SK-MEL-5 (cell line): ENCODE measurements around the gene UBALD1. TPM values are rescaled to one million over a fixed set of nuclear protein-coding genes. Genes with fewer than 3 reads are reported as not detected.
"Not testable (repeated sequence)": the region's sequence is repeated elsewhere in the genome, so short reads cannot be mapped to it uniquely, and the experiment has no call there.

ENCODE experiments used
- DNase-seq: peaks from one replicate; pipeline ENCODE4 v3.0.0-alpha.2; 2016; ENCODE audit warnings: low read depth, low spot score
- in situ Hi-C: cut with HindIII; loops from 2 replicates; pipeline ENCODE4 v1.10.0; 2016; ENCODE audit warnings: low sequenced_read_pairs, high pct_unique_total_duplicates, low pct_unique_long_range_greater_than_20kb
- polyA plus RNA-seq, 2 experiments: library from polyadenylated mRNA; depleted of rRNA; stranded (reverse); fragments of >200 nt; gene quantifications; 2 replicates each; pipeline ENCODE4 v1.2.3, GENCODE V29; 2015
- total RNA-seq: library from RNA; depleted of rRNA; stranded (reverse); fragments of >200 nt; shearing (Covaris generic); gene quantifications from 2 replicates; pipeline ENCODE4 v1.2.3, GENCODE V29; 2014; rRNA removed

UBALD1 gene
- total RNA-seq: 13.1 and 14.5 TPM in 2 replicates
- polyA plus RNA-seq (2015; cell fraction: cytosol; rRNA removed): 37.7 and 43.3 TPM in 2 replicates
- 36.0 and 54.4 TPM in 2 replicates for polyA plus RNA-seq (2015; cell fraction: nucleus; rRNA removed)

DNA sequence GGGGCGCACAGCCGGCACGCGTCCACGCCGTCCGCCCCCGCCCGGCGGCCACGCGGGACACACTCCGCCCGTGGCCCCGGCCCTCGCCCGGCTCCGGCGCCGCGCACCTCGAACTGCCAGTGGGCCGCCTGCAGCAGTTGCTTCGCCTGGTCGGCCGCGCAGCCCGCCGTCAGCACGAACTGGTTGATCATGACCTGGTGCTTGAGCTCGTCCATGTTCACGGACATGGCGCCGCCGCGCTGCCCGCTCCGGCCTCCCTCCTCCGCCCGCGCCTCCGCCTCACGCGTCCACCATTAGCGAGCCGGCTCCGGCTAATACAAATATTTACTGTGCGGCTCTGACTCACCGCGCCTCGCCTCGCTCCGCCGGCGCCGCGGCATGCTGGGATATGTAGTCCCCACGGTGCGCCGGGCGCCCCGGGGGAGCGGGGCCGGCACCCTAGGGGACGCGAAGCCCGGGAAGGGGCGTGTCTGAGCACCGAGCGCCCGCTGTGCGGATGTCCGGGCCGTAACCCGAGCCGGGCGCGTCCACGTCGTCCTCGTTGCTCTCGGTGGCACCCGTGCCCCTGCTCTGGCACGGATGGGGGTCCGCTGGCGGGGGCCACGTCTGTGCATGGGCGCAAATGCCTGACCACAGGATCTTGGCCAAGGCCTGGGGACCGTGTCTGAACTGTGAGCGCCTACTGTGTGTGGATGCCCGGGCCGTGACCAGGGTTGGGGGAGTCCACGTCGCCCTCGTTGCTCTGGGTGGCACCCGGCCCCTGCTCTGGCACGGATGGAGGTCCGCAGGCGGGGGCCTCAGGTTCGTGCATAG lies at the start of gene UBALD1:
TSS of gene UBALD1 (minus strand) at position 318 of the 813 bp plus-strand sequence. CDS start at position 227, 91 bp downstream.
- in situ Hi-C loops: no loop called here
- DNase-seq: peak; percentile 87

- DNase-seq: peak; percentile 58
- in situ Hi-C loops: no loop called here
These were observed 49.2 kb upstream of the UBALD1 start for GRCh38 chr16:4663777-4664465.

- DNase-seq: no peak
- in situ Hi-C loops: no loop called here
These were observed 48.7 kb upstream of the UBALD1 start for GRCh38 chr16:4663465-4663776.

GRCh38 chr16:4661661-4662060 lies 47.0 kb upstream of the UBALD1 start:
- in situ Hi-C loops: no loop called here
- no peak for DNase-seq

DNA sequence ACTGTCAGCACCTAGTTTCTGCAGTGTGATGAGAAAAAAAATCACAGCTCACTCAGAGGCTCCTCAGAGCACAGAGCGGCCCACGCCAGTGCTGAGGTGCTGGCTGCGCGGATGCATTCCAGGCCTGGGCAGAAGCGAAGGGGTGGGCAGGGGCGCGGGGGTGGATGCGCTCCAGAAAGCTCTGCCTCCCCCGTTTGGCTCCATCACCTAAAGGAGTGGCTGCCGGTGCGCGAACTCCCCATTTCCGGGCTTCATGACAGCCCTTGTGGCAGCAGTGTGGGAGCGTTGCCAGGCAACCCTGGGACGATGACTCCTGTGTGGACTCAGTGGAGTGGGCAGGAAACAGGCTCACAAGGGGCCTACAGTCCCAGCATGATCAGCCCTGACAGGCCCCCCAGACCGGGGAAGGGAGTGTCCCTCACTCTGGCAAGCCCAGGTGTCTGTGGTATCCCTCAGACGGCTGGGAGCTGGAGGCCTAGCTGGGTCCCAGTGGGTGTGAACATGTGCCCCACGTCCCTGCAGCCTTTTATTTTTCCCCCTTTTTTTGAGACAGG lies 45.8 kb upstream of the UBALD1 start:
- no peak for DNase-seq
- in situ Hi-C loops: no loop called here

DNA sequence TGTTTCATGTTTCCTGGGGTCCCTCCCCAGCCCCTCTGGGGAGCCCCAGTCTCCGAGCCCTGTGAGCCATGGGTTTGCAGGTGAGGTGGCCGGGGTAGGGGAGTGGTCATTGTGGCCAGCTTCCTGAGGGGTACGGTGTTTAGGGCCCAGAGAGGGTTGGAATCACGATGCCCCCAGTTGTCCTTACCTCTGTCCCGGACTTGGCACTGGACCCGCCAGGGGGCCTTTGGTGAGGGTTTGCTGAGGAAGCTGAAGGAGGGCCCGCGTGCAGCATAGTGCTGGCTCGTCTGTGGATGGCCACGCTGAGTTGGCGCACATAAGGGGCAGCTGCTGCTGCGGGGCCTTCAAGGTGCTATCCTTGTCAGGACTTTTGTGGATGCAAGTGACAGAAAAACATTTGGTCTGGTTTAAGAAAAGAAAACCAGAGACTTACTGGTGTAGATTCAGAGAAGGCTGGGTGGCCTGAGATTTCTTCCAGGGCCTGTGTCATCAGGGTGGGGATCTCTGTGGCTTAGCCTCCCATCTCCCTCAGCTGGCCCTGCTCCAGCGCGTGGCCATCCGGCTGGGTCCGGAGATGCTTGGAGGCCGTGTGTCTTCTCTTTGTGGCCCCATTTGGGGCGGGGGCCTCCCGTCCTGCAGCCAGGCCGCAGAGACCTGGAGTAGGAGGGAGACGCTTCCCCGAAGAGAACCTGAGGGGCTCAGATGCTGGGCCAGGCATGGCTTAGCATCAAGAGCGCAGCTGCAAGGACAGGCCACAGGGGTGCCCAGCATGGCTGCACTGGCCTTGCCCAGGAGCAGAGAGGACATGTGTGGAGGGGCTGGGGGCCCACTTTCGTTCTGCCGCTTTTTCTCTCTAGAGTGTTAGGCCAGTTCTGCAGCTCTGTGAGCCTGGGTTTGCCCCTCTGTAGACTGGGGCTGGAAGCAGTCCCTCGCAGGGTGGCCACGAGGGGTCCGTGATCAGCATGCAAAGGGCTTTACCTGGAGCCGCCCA lies 45.0 kb upstream of the UBALD1 start:
- DNase-seq: no peak
- in situ Hi-C loops: no loop called here

DNA sequence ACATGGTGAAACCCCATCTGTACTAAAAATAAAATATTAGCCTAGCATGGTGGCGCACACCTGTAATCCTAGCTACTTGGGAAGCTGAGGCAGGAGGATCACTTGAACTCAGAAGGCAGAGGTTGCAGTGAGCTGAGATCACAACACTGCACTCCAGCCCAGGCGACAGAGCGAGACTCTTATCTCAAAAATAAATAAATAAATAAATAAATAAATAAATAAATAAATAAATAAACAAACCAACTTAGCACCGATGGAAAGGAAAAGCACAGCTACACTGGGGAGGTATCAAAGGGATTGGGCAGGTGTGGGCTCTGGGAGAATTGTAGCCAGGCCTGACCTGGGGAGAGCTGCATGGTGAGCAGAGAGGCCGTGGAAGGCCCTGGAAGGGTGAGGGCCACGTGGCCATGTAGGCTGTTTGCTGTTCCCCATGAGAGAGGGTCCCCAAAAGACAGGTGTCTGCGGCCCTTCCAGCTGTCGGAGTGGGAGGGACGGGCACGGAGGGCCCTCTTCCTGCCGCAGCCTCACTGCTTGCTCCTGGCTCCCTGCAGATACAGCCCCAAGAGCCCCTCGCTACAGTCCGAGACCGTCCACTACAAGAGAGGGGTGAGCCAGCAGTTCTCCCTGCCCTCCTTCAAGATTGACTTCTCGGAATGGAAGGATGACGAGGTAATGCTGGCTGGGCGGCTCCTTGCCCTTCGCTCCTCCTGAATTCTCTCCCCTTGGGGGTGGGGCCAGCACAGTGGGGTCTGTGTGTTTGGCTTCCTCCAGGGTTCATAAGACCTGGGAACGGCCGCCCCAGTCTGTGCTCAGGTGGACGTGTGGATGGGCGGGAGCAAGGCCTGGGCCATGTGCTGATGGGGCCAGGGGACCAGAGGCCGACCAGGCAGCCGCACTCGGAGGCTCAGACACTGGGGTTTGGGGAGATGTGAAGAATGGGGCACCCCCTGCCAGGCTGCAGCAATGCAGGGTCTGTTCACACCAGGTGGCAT lies 42.3 kb upstream of the UBALD1 start:
- no peak for DNase-seq
- in situ Hi-C loops: no loop called here

DNA sequence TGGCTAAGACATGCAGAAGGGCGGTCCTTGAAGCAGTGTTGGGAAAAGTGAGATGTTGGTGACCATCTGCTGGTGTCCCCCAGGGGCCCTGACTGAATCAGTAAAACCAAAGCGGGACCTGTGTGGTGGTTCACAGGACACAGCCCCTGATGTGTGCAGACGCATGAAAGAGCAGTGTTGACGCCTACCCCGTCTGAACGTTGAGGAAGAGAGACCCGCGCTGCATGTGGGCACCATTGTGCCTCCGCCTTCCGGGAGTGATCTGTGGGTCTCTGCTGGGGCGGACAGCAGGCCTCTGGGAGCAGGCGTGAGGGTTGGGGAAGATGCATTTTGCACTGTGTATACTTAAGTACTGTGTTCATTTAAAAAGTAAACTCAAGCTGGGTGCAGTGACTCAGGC lies 41.5 kb upstream of the UBALD1 start:
- in situ Hi-C loops: no loop called here
- DNase-seq: no peak

GRCh38 chr16:4655801-4656200 lies 41.1 kb upstream of the UBALD1 start:
- no peak for DNase-seq
- in situ Hi-C loops: no loop called here

- in situ Hi-C loops: no loop called here
- no peak for DNase-seq
These were observed 40.4 kb upstream of the UBALD1 start for GRCh38 chr16:4654964-4655590.

- no peak for DNase-seq
- in situ Hi-C loops: no loop called here
These were observed 39.6 kb upstream of the UBALD1 start for GRCh38 chr16:4654011-4654963.

DNA sequence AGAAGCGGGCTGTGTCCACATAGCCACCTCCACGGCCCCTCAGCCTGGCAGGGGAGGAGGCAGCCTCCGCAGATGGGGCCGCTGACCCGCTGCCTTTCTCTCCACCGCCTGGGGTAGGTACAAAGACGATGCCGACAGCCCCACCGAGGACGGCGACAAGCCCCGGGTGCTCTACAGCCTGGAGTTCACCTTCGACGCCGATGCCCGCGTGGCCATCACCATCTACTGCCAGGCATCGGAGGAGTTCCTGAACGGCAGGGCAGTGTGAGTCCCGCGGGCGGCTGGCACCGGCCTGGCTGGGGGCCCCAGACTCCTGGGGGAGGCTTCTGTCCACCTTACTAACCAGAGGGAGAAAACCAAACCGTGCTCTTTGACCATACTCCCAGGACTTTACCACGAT lies 37.9 kb upstream of the UBALD1 start:
- no peak for DNase-seq
- in situ Hi-C loops: no loop called here

- in situ Hi-C loops: no loop called here
- no peak for DNase-seq
These were observed 37.1 kb upstream of the UBALD1 start for GRCh38 chr16:4651827-4652226.

- peak; percentile 89 for DNase-seq
- in situ Hi-C loops: not testable (repeated sequence)
These were observed 35.9 kb upstream of the UBALD1 start for GRCh38 chr16:4650443-4651074.
